HG02610 (cell line): Measurements from ENCODE around the gene NTRK3.

ENCODE experiments used
- ATAC-seq: cut with Tn5 transposase; IDR thresholded peaks from one replicate; pipeline ENCODE4 v1.9.1; 2021; ENCODE audit warnings: mild to moderate bottlenecking, moderate library complexity; ENCODE audit not compliant: unreplicated experiment

NTRK3 gene

GRCh38 chr15:87949575-87950223, 306.8 kb downstream of the NTRK3 start:
- ATAC-seq = no peak

GRCh38 chr15:87949151-87949574, 307.4 kb downstream of the NTRK3 start:
- no peak for ATAC-seq

- no peak for ATAC-seq
Observed at GRCh38 chr15:87947560-87947959, 309.0 kb downstream of the NTRK3 start.

- no peak for ATAC-seq
Observed at GRCh38 chr15:87945246-87945645, 311.3 kb downstream of the NTRK3 start.

GRCh38 chr15:87944691-87945090, 311.8 kb downstream of the NTRK3 start:
- no peak for ATAC-seq

GRCh38 chr15:87944050-87944449, 312.5 kb downstream of the NTRK3 start:
- no peak for ATAC-seq

GRCh38 chr15:87943626-87944025, 312.9 kb downstream of the NTRK3 start:
- ATAC-seq = no peak

- ATAC-seq = no peak
Observed at GRCh38 chr15:87942316-87942715, 314.2 kb downstream of the NTRK3 start.

- no peak for ATAC-seq
Observed at GRCh38 chr15:87941606-87942005, 314.9 kb downstream of the NTRK3 start.

GRCh38 chr15:87940768-87941167, 315.8 kb downstream of the NTRK3 start:
- ATAC-seq = no peak

GRCh38 chr15:87939848-87940457, 316.6 kb downstream of the NTRK3 start:
- no peak for ATAC-seq

GRCh38 chr15:87938031-87938430, 318.5 kb downstream of the NTRK3 start:
- ATAC-seq = no peak

GRCh38 chr15:87935583-87935982, 321.0 kb downstream of the NTRK3 start:
- no peak for ATAC-seq

- ATAC-seq = no peak
Observed at GRCh38 chr15:87931584-87931983, 325.0 kb downstream of the NTRK3 start.

GRCh38 chr15:87930457-87930856, 326.1 kb downstream of the NTRK3 start:
- ATAC-seq = no peak

- no peak for ATAC-seq
Observed at GRCh38 chr15:87929841-87930240, 326.7 kb downstream of the NTRK3 start.

- no peak for ATAC-seq
Observed at GRCh38 chr15:87924433-87924832, 332.1 kb downstream of the NTRK3 start.

GRCh38 chr15:87919064-87919463, 337.5 kb downstream of the NTRK3 start:
- ATAC-seq = no peak

GRCh38 chr15:87917480-87917879, 339.1 kb downstream of the NTRK3 start:
- ATAC-seq = no peak

GRCh38 chr15:87916208-87916607, 340.3 kb downstream of the NTRK3 start:
- ATAC-seq = no peak

- no peak for ATAC-seq
Observed at GRCh38 chr15:87910301-87910700, 346.2 kb downstream of the NTRK3 start.

- no peak for ATAC-seq
Observed at GRCh38 chr15:87907676-87908446, 348.7 kb downstream of the NTRK3 start.
